ENCODE data around the gene CERS1.

CERS1 gene

DNA sequence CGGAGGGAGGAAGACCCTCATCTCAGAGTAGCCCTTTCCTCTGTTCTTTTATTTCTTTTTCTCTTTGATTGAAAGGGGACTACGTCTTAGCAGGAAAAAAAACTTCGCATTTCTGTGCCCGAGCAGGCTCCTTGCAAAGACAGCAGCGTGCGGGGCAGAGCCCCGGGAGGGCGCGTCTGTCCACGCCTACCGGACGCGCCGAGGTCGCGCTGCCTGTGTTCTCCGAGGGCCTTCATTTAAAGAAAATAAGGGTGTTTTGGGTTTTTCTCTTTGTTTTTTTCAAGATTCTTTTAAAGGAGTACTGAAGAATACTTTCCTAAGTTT, 29.2 kb downstream of the CERS1 start:
- no peak for DNase-seq (ENCODE audit: low read depth)
- TF ChIP-seq, protein P1, sequence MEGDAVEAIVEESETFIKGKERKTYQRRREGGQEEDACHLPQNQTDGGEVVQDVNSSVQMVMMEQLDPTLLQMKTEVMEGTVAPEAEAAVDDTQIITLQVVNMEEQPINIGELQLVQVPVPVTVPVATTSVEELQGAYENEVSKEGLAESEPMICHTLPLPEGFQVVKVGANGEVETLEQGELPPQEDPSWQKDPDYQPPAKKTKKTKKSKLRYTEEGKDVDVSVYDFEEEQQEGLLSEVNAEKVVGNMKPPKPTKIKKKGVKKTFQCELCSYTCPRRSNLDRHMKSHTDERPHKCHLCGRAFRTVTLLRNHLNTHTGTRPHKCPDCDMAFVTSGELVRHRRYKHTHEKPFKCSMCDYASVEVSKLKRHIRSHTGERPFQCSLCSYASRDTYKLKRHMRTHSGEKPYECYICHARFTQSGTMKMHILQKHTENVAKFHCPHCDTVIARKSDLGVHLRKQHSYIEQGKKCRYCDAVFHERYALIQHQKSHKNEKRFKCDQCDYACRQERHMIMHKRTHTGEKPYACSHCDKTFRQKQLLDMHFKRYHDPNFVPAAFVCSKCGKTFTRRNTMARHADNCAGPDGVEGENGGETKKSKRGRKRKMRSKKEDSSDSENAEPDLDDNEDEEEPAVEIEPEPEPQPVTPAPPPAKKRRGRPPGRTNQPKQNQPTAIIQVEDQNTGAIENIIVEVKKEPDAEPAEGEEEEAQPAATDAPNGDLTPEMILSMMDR (IDR thresholded peaks at IDR 0.05; ENCODE audit: low read depth, low read length, missing control alignments), result no peak
- no peak overlapping the region for H3K4me3 ChIP-seq (ENCODE audit: low read depth, low read length)
- in situ Hi-C loops (cut with HindIII; ENCODE audit: low sequenced_read_pairs), result loop anchor here (25.0 kb wide), 1 partner anchor 379 kb away; no protein-coding TSS in a partner anchor

DNA sequence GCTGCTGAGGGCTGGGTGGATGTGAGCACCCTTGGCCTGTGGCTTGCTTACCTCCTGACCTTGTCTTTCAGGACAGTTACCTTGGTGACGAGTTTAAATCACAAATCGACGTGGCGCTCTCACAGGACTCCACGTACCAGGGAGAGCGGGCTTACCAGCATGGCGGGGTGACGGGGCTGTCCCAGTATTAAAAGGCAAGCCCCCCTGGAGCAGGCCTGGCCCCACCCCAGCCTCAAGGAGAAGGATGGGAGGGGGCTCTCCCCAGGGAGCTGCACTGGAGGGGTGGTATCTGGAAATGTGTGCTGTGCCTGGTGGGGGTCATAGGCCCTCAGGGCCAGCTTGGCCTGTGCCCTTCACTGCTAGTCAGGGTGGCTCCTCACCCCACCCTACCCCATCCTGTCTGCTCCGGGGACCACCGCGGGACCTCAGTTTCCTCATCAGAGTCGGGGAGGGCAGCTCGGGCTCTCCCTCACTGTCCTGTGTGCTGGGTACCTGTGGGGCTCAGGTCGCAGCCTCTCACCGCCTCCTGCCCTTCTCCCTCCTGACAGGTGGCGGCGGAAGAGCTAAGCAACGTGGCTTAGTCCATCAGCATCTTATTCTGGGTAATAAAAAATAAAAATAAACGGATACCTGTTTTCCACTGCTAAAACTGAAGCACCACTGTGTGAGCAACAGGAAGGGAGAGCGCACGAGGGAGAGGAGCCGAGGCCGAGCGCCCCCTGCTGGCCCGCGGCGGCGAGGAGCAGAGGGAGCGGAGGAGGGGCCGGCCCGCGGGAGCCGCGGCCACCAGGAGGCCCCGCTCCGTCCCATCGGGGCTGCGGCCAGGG, 29.8 kb downstream of the CERS1 start:
- no peak overlapping the region for H3K4me3 ChIP-seq (ENCODE audit: low read depth, low read length)
- in situ Hi-C loops (cut with HindIII; ENCODE audit: low sequenced_read_pairs), result loop anchor here (25.0 kb wide), 1 partner anchor 379 kb away; no protein-coding TSS in a partner anchor
- TF ChIP-seq, protein P1 (IDR thresholded peaks at IDR 0.05; ENCODE audit: low read depth, low read length, missing control alignments), result peak; percentile 99
- no peak for DNase-seq (ENCODE audit: low read depth)

DNA sequence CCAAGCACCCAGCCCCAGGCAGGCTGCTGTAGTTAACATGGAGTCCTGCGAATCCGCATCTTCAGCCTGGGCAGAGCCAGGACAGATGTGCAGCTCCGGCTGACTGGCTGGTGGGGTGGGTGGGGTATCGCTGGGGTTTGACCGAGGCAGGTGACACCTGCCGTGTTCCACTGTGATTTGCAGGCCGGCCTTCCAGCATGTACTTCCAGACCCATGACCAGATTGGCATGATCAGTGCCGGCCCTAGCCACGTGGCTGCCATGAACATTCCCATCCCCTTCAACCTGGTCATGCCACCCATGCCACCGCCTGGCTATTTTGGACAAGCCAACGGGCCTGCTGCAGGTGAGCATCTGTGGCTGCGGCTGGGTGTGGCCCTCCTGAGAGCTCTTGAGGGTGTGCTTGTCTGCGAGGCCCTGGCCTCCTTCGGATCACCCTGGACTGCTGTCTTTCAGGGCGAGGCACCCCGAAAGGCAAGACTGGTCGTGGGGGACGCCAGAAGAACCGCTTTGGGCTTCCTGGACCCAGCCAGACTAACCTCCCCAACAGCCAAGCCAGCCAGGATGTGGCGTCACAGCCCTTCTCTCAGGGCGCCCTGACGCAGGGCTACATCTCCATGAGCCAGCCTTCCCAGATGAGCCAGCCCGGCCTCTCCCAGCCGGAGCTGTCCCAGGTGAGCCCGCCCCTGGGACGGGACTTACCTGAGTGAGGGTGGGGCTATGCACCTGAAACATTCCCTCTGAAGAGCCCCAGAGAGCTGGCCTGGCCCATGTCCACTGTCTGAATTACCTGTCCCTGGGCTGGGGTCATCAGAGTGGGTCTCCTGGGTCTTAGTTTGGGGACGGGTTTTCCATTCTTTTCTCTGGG, 30.6 kb downstream of the CERS1 start:
- H3K4me3 ChIP-seq (ENCODE audit: low read depth, low read length), result no peak overlapping the region
- in situ Hi-C loops (cut with HindIII; ENCODE audit: low sequenced_read_pairs), result loop anchor here (25.0 kb wide), 1 partner anchor 378 kb away; no protein-coding TSS in a partner anchor
- TF ChIP-seq, protein P1 (IDR thresholded peaks at IDR 0.05; ENCODE audit: low read depth, low read length, missing control alignments), result no peak
- no peak for DNase-seq (ENCODE audit: low read depth)

DNA sequence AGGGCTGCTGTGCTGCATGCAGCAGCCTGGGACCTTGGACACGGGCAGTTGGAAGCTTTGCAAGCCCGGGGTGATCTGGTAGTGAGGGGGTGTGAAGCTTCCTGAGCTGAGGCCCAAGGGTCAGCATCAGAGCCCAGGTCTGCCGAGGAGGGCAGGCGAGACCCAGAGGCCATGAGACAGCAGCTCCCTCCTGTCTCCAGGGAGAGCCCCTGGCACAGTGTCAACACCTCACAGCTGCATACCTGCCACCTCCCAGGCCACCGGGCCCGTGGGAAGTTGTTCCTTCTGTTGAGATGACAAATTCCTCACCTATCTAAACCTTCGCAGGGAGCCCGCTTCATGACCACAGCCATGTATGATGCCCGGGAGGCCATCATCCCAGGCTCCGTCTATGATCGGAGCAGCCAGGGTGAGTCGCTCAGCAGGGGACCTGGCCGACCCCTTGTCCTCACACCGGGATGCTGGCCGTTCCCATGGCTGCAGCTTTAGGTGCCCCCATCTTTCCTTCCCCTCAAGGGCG, 32.1 kb downstream of the CERS1 start:
- DNase-seq (ENCODE audit: low read depth), result no peak
- H3K4me3 ChIP-seq (ENCODE audit: low read depth, low read length), result no peak overlapping the region
- in situ Hi-C loops (cut with HindIII; ENCODE audit: low sequenced_read_pairs), result loop anchor here (25.0 kb wide), 1 partner anchor 377 kb away; no protein-coding TSS in a partner anchor
- TF ChIP-seq, protein P1 (IDR thresholded peaks at IDR 0.05; ENCODE audit: low read depth, low read length, missing control alignments), result no peak

DNA sequence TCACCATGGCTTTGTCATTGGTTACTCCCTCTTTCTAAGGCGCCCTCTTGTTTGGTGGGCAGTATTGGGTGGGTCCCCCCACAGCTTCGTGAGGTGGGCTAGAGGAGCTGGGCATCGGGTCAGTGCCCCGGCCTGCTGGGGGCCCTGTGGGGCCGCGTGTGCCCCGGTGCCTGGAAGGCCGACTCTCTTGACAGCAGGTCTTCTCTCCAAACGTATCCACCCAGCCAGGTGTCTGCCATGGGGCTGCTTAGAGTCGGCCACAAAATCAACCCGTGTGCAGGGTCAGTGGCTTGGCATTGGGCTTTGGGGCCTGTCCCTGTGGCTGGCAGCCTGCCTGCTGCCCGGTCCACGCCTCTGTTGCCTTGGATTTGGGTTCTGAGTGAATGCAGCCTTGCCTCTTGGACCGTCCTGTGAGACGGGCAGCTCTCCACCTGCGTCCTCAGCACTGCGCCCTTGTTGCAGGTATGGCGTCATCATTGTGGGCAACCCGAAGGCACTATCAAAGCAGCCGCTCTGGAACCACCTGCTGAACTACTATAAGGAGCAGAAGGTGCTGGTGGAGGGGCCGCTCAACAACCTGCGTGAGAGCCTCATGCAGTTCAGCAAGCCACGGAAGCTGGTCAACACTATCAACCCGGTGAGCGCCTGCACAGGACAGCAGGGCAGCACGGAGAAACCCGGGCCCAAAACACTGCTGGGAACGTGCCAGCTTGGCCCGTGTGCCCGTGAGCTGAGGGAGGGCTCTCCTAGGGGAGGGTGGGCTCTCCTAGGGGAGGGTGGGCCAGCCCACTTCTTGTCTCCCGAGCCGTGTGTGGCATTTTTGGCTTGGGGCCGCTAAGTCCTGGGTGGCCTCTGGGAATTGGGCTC, 32.7 kb downstream of the CERS1 start:
- no peak overlapping the region for H3K4me3 ChIP-seq (ENCODE audit: low read depth, low read length)
- TF ChIP-seq, protein P1 (IDR thresholded peaks at IDR 0.05; ENCODE audit: low read depth, low read length, missing control alignments), result no peak
- in situ Hi-C loops (cut with HindIII; ENCODE audit: low sequenced_read_pairs), result loop anchor here (25.0 kb wide), 1 partner anchor 376 kb away; no protein-coding TSS in a partner anchor
- DNase-seq (ENCODE audit: low read depth), result no peak

Measured in astrocyte of the cerebellum (primary cell).